NCI-H146 (cell line): ENCODE measurements around the gene SLCO1C1.
"Not testable (repeated sequence)": the region's sequence is repeated elsewhere in the genome, so short reads cannot be mapped to it uniquely, and the experiment has no call there.

Source experiments
- DNase-seq: peaks from one replicate; lab custom pipeline; 2025; lab: John Stamatoyannopoulos, UW

Gene SLCO1C1, protein sequence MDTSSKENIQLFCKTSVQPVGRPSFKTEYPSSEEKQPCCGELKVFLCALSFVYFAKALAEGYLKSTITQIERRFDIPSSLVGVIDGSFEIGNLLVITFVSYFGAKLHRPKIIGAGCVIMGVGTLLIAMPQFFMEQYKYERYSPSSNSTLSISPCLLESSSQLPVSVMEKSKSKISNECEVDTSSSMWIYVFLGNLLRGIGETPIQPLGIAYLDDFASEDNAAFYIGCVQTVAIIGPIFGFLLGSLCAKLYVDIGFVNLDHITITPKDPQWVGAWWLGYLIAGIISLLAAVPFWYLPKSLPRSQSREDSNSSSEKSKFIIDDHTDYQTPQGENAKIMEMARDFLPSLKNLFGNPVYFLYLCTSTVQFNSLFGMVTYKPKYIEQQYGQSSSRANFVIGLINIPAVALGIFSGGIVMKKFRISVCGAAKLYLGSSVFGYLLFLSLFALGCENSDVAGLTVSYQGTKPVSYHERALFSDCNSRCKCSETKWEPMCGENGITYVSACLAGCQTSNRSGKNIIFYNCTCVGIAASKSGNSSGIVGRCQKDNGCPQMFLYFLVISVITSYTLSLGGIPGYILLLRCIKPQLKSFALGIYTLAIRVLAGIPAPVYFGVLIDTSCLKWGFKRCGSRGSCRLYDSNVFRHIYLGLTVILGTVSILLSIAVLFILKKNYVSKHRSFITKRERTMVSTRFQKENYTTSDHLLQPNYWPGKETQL

DNA sequence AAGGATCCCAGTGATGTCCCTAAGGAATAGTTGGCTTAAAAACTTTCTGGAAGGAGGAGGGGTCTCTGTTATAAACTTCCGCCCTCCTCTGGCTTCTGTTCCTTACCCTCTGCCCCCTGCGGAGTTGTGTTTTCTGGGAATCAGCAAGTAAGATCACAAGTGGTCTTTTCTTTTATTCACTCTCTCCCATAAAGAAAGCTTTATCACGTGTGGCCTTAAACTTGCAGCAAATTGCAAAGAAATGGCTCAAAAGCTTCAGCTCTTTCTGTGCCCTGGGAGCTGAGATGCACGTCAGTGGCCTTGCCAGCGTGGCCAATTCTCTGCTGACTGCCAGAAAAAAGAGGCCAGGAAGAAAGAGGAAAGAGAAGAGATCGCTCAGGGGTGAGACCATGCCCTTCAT, at the start of gene SLCO1C1:
Gene SLCO1C1, plus strand, starts transcription at position 101 of the 400 bp plus-strand sequence. CDS start 4,245 bp downstream, outside the sequence.
- no peak for DNase-seq

DNA sequence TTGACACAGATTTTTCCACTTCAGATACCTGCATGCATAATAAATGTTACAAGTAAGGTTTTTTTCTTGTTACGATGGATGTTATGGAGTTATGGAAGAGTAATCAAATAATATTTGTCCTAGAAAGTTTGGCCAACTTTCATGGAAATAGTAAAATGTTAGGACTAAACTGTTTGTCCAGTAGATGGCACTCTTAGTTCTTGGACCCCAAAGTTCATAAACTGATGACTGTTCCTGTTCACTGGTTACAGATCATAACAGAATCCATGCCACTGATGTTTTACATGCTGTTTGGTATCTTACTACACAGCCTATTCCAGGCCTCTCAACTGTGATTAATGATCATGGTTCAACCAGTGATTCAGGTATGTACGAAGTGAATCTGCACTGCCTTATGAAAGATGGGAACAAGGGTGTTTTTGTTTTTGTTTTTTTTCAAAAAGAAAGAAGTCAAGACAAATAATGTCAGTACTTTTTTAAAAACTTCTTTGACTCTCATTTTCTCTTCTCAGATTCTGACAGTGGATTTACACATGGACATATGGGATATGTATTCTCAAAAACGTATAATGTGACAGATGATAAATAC, 48.8 kb upstream of the SLCO1C1 start:
- DNase-seq: peak; percentile 44

DNA sequence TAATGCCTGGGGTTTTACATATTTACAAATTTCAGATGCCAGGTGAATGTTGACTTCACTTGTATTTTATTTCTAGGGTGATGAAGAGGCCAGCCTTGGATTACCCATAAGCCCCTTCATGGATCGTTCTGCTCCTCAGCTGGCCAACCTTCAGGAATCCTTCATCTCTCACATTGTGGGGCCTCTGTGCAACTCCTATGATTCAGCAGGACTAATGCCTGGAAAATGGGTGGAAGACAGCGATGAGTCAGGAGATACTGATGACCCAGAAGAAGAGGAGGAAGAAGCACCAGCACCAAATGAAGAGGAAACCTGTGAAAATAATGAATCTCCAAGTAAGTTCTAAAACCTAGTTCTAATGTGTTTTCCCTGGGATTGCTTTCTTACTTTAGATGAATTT, 41.3 kb upstream of the SLCO1C1 start:
- no peak for DNase-seq

DNA sequence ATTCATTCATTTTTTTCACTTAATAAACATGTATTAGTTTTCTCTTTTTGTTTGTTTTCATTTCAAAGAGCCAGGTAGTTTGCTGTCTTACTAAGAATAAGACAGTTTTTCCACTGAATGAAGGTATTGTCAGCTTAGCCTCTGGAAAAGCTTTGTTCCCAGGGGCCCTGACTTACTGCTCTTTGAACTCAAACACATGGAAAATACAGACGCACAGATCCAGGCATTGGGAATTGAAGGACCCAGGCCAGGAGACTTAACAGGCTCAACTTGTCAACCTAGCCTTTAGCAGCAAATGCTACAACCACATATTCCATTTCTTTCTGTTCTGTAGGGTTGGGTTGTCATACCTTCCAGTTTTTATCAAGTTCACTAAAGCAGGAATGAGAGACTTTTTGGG, 38.5 kb upstream of the SLCO1C1 start:
- DNase-seq: no peak

DNA sequence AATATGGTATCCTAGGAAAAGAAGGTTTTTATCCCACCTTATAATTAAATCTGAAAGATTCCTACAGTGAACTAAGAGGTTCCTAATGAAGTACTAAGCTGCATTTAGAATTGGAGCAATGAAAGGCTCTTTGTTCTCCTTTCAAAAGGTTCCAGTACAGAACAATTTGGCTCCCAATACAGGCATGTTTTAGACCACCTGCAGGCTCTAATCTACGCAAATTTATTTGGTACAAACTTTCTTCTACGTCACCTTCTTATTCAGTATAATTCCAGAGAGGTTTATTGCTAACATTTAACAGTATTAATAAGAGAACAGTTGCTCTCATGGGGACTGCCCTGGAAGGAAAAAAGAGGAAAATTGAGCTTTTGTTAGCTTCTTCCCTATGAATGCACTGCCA, 37.6 kb upstream of the SLCO1C1 start:
- no peak for DNase-seq

DNA sequence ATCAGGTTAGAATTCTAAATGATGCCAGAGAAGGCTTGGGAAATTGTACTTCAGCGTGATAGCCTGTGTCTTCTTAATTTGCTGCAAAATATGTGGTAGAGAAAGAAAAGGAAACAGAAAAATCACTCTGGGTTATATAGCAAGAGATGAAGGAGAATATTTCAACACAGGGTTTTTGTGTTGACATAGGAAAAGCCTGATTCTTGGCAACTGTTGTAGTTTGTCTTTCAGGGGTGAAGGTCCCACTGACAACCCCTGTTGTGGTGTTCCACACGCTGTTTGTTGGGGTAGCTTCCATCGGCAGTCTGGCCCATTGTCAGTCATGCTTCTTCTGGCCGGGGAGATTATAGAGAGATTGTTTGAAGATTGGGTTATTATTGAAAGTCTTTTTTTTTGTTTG, 13.8 kb upstream of the SLCO1C1 start:
- no peak for DNase-seq

DNA sequence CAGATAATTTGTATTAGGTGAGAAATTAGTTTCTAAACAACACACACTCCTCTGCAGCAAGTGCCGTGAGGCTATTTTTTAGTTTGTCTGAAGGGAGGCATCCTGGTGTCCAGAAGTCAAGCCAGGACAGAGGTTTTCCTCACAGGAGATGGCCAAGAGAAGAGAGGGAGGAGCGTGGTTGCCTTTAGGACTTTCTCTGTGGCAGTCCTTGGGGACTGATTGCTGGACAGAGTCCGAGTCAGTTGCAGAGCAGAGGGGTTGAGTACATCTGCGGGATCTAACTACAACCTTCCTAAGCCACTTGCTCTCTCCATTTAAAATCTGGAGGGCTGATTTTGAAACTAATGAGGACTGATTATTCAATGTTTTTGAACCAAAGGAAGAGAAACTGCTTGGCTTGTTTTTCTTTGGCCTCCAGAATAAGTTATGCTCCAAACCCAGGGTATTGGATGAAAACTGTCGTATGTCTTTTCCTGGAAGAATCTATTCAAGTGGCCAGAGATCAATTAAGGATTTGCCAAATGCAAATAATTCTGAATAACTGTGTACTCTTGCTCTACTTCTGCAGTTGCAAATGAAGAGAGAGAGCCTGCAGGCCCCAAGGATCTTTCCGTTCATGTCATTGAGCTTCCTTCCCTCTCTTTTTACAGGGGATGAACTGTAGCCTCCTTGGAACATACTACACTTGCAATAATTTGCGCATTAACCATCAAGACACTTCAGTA, 1.2 kb downstream of the SLCO1C1 start:
- no peak for DNase-seq

DNA sequence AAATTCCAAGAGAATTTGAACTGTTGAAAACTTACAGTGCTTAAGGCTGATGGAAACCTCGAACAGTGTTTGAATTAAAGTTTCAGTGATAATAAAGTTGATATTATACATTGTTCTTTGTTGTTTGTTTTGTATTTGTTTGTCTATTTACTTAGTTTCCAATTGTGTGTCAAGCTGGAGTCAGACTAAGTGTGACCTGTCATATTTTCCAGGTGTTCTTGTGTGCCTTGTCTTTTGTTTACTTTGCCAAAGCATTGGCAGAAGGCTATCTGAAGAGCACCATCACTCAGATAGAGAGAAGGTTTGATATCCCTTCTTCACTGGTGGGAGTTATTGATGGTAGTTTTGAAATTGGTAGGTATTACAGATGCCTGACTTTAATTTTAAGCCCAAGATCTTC, 6.0 kb downstream of the SLCO1C1 start:
- peak; percentile 24 for DNase-seq

DNA sequence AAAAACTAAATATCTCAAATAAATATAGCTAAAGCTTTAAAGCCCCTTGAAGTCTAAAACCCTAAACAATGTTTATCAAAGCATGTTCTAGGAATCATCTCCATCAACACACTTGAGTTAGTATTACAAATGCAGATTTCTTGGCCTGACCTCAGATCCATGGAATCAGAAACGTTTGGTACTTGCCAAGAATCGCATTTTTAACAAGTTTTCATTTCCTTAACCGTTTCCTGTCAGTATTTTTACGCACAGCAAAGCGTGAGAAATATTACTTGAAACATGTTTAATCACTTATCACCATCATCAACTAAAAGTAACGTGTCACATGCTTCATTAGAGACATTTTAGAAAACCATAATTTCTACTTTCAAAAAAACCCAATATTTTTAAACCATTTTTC, 9.7 kb downstream of the SLCO1C1 start:
- DNase-seq: no peak

DNA sequence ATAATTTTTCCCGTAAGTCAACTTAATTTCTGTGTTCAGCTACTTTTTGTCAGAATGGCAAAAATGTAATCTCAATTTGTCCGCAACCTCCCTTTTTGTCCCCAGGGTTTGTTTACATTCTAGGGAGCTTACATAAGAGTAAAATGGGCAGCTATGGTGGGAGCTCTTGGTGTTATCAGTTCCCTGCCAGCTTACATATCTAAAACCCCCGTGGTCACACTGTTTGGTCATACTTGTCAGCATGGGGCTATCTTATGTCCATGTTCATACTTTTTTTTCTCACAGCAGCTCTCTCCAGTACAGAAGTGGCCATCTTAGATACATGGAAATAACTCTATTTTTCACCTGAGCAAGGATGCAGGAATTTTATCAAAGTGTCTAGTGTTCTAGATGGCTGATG, 16.7 kb downstream of the SLCO1C1 start:
- peak; percentile 65 for DNase-seq

DNA sequence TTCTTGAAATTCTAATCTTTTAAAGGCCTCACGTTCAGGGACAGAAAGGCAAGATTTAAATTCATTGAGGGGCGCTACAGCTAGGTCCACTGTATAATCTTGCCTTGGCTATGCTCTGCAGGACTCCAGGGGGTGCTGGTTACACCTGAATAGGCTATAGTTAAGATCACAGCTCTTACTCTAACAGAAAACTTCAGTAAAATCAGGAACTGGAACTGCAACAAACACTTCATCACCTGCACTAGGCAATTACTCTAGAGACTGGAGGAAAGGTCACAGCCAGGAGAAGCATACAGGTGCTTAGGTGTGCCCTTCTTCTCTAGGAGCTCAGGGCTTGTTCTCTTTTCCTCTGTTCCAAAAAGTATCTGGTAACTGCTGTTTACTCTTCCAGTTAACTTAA, 20.9 kb downstream of the SLCO1C1 start:
- peak; percentile 68 for DNase-seq

DNA sequence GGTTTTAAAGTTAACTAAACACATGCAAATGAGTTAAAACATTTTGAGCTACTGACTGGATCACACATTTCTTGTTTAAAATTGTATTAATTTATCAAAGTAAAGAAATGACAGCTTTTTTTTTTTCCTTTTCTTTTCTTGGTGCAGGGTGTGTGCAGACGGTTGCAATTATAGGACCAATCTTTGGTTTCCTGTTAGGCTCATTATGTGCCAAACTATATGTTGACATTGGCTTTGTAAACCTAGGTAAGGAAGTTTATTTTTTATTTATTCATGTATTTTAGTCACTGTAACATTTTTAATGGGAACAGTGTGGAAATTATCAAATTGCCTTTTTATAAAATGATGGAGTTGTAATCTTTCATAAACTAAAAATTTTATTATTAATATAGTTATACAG, 21.9 kb downstream of the SLCO1C1 start:
- peak; percentile 51 for DNase-seq

DNA sequence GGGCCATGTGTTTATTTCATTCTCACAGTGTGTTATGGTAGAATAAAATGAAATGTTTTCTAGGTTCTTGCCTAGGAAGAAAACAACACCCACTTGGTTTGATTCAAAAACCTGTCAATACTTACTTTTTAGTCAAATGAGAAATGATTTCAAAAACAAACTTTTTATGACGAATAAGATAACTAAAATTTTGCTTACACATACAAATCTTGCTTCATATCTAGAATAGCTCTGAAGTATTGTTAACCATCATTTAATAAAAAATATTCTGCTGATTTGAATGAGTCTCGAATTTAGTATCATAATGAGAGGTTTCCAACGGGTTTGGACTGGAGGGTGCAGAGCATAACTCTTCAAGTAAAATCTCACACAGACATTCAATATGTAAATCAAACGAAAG, 23.2 kb downstream of the SLCO1C1 start:
- no peak for DNase-seq

DNA sequence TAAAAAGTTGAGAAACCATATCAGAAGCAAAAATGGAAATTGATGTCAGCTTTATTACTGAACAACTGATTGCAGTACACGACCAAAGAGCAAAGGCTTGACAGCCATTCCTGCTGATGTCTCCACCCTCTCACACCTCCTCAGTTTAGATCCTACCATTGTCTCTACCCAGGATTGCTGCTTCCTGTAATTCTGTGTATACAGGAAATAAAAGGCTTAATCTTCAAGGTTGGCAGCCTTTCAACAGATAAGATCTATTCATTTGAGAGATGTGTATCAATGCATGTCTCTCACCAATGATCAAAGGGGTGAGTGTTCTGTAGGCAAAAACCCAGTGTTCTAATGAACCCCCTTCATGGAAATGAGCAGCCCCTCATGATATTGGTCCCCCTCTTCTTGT, 27.0 kb downstream of the SLCO1C1 start:
- peak; percentile 5 for DNase-seq

DNA sequence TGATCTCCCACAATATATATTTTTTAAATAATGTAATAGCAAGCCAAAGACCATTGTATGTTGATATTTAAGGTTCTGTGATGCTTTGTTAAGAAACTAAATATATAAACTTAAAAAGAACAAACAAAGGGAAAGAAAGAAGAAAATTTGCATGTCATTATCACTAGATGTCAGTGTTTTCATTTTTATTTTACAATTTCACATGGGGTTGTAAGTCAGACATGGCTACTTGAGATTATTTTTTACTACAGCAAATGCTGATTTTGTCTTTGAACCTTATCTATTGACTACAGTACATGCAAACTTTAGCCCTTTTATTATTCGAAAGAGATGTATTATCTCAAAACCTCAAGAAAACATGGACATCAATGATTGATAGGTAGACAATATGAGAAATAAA, 36.1 kb downstream of the SLCO1C1 start:
- no peak for DNase-seq

DNA sequence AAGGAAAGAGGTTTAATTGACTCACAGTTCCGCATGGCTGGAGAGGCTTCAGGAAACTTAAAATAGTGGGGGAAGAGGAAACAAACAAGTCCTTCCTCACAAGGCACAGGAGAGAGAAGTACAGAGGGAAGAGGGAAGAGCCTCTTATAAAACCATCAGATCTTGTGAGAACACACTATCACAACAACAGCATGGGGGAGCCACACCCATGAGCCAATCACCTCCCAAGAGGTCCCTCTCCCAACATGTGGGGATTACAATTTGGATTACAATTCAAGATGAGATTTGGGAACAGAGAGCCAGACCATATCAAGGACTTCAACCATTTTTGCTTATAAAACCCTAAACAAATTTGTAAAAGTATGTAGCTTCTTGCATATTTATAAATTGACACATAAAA, 45.8 kb downstream of the SLCO1C1 start:
- DNase-seq: no peak

DNA sequence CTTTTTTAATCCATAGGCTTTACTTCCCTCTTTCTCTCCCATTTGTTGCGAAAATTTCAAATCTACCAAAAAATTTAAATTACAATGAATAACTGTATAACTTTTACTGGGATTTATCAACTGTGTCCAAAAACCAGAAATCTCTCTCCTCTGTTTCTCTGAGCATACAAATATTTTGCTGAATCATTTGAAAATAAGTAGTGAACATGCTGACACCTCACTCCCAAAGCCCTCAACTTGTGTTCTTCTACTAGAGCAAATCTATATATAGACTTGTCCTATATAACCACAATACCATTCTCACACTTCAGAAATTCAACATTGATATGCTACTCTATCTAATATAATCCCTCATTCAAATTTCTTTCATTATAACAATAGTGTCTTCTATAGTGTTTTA, 53.1 kb downstream of the SLCO1C1 start:
- no peak for DNase-seq

DNA sequence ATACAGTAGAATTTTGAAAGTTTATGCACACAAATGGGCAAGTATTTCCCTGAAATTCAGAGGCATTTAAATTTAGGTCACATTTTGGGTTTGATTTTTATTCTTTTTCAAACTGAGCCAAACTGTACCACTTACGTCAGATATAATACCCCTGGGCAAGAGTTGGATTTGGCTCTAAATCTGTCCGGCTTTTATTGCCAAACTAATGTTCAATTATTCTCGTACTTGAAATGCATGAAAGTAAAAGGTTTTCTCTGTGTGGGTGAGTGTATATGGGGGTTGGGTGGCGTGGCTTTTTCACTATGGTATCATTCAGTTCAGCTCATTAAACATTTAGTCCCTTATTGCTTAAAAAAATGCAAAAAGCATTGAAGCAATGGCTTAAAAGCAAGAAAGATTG, 55.9 kb downstream of the SLCO1C1 start:
- DNase-seq: no peak

DNA sequence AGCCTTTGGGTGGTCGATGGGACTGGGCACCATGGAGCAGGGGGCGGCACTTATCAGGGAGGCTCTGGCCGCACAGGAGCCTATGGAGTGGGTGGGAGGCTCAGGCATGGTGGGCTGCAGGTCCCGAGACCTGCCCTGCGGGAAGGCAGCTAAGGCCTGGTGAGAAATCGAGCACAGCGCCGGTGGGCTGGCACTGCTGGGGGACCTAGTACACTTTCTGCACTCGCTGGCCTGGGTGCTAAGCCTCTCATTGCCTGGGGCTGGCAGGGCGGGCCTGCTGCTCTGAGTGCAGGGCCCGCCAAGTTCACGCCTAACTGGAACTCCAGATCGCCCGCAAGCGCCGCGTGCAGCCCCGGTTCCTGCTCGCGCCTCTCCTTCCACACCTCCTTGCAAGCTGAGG, 82.3 kb downstream of the SLCO1C1 start:
- DNase-seq: no peak

DNA sequence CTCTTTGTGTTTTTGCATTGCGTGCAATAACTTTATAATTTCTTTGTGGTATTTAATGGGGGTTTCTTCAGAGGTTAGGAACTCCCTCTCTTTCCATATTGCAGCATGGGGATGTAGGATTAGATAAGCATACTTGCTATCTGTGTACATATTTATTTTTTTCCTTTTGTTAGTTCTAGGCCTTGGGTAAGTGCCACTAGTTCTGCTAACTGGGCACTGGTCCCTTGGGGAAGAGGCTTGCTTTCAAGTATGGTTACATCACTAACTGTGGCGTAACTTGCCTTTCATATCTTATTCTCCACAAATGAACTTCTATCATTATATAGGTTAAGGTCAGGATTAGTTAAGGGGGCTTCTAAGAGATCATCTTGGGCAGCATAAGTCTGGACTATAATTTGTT, 83.8 kb downstream of the SLCO1C1 start:
- DNase-seq: no peak

DNA sequence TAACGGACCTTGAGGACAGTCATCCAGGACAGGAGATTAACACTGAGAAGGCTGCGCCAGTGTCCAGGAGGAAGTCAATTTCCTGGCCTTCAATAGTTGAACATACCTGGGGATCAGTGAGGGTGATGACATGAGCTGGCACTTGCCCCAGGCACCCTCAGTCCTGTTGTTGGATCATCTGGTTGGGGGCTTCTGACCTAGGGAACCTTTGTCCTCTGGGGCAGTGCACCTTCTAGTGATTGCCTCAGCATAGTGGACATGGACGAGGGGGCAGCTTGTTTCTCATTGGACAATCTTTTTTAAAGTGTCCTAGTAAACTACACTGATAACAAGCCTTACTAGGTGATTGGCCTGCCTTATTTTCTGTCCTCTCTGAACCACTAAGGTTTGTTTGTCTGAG, 84.8 kb downstream of the SLCO1C1 start:
- DNase-seq: not testable (repeated sequence)

DNA sequence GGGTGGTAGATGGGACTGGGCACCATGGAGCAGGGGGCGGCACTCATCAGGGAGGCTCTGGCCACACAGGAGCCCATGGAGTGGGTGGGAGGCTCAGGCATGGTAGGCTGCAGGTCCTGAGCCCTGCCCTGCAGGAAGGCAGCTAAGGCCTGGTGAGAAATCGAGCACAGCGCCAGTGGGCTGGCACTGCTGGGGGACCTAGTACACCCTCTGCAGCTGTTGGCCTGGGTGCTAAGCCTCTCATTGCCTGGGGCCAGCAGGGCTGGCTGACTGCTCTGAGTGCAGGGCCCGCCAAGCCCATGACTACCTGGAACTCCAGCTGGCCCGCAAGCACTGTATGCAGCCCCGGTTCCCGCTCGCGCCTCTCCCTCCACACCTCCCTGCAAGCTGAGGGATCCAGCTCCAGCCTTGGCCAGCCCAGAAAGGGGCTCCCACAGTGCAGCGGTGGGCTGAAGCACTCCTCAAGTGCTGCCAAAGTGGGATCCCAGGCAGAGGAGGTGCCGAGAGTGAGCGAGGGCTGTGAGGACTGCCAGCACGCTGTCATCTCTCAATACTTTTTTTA, 88.7 kb downstream of the SLCO1C1 start:
- not testable (repeated sequence) for DNase-seq
